Mucosa of rectum (tissue), 2 donors: Measurements from ENCODE around the gene DIAPH1.

Experiments used
- H3K27ac ChIP-seq, 2 donors: one replicate each; pipeline ENCODE4 v1.7.0; 2013; ENCODE audit warnings: inconsistent platforms in 2 of 2, low read depth in 2 of 2, low read length in 2 of 2
- H3K27me3 ChIP-seq, 2 donors: one replicate each; pipeline ENCODE4 v1.7.0; 2013; ENCODE audit warnings: low read length in 2 of 2; ENCODE audit not compliant: control insufficient read depth in 2 of 2, insufficient read depth in 2 of 2
- H3K36me3 ChIP-seq, 2 donors: one replicate each; pipeline ENCODE4 v1.7.0; 2013; ENCODE audit warnings: low read length in 2 of 2; ENCODE audit not compliant: control insufficient read depth in 2 of 2, insufficient read depth in 2 of 2
- H3K4me1 ChIP-seq, 2 donors: one replicate each; pipeline ENCODE4 v1.7.0; 2013; ENCODE audit warnings: low read length in 2 of 2, mild to moderate bottlenecking in 1 of 2; ENCODE audit not compliant: control insufficient read depth in 2 of 2, insufficient read depth in 2 of 2
- H3K4me3 ChIP-seq, 2 donors: one replicate each; pipeline ENCODE4 v1.7.0; 2013; ENCODE audit warnings: low read length in 2 of 2
- H3K9ac ChIP-seq, 2 donors: one replicate each; pipeline ENCODE4 v1.7.0; 2013; ENCODE audit warnings: low read length in 2 of 2, low read depth in 1 of 2, mild to moderate bottlenecking in 1 of 2
- H3K9me3 ChIP-seq, 2 donors: one replicate each; pipeline ENCODE4 v1.7.0; 2013; ENCODE audit warnings: low read length in 2 of 2; ENCODE audit not compliant: control insufficient read depth in 2 of 2
- donor health status: healthy.
- donor health status: Normal muscosa, but diverticular disease.

Gene DIAPH1

GRCh38 chr5:141633871-141634561 is 15.2 kb upstream of the DIAPH1 start:
- H3K9ac ChIP-seq = no peak overlapping the region
- H3K4me1 ChIP-seq = peaks cover 14 to 19% of the 10 kb centered on the region in 2 donors
- H3K36me3 ChIP-seq = peaks cover 17 to 24% of the 10 kb centered on the region in 2 donors
- H3K4me3 ChIP-seq = no peak overlapping the region
- H3K9me3 ChIP-seq = no peaks in the 10 kb centered on the region
- no peaks in the 10 kb centered on the region for H3K27me3 ChIP-seq
- H3K27ac ChIP-seq = no peak overlapping the region

- Histone ChIP-seq H3K4me3 (no peak overlapping the region), H3K4me1 (peaks cover 12 to 15% of the 10 kb centered on the region in 2 donors), H3K27me3 (no peaks in the 10 kb centered on the region), H3K9me3 (no peaks in the 10 kb centered on the region), H3K27ac (no peak overlapping the region), H3K9ac (no peak overlapping the region), H3K36me3 (peaks cover 31 to 38% of the 10 kb centered on the region in 2 donors)
Measured at GRCh38 chr5:141632650-141633049, 13.8 kb upstream of the DIAPH1 start.

DNA sequence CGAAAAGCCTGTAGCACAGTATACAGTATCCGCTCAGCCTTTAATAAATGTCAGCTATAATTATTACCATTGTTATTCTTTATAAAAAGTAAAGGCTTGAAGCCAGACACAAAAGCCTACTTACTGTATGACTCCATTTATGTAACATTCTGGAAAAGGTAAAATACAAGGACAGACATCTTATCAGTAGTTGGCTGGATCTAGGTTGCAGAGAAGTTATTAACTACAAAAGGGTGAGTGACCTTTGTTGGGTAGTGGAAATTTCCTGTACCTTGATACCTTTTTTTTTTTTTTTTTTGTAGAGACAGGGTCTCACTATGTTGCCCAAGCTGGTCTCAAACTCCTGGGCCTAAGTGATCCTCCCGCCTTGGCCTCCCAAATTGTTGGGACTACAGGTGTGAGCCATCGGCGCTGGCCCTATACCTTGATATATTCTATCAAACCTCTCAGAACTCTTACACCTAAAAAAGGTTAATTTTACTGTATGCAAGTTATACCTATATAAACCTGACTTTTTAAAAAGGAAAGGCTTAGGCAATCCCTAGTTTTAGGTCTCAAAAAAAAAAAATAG is 11.9 kb upstream of the DIAPH1 start:
- H3K4me1 ChIP-seq = peaks cover 3 to 4% of the 10 kb centered on the region in 2 donors
- H3K27me3 ChIP-seq = no peaks in the 10 kb centered on the region
- no peak overlapping the region for H3K9ac ChIP-seq
- no peak overlapping the region for H3K27ac ChIP-seq
- H3K9me3 ChIP-seq = no peaks in the 10 kb centered on the region
- peaks cover 38 to 49% of the 10 kb centered on the region in 2 donors for H3K36me3 ChIP-seq
- H3K4me3 ChIP-seq = no peak overlapping the region

- Histone ChIP-seq H3K27ac (no peak overlapping the region), H3K9me3 (no peaks in the 10 kb centered on the region), H3K9ac (no peak overlapping the region), H3K4me3 (no peak overlapping the region), H3K27me3 (no peaks in the 10 kb centered on the region), H3K4me1 (no peaks in the 10 kb centered on the region), H3K36me3 (peaks cover 52 to 66% of the 10 kb centered on the region in 2 donors)
Measured at GRCh38 chr5:141628175-141628788, 9.5 kb upstream of the DIAPH1 start.

DNA sequence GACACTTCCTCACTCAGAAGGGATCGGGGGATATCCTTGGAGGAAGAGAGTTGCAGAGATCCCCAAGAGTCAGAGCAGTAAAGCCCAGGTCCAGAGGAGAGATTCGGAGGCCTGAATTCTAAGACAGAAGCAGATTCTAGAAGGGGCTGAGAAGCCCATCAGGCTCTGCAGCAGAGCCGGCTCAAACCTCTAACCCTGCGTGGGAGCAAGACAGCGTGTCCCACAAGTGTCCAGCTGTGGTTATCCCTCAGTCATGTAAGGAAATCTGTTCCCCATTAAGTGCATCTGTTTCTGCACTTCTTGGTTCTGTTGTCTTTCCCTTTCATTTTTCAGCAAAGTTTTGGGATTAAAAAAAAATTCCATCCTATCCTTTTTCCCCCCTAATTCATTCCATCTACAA is 4.8 kb upstream of the DIAPH1 start:
- Histone ChIP-seq H3K27me3 (no peaks in the 10 kb centered on the region), H3K27ac (peak overlapping the region in 1 of 2 donors; percentile 35), H3K36me3 (peaks cover 43 to 60% of the 10 kb centered on the region in 2 donors), H3K9me3 (no peaks in the 10 kb centered on the region), H3K4me1 (peaks cover 0 to 4% of the 10 kb centered on the region in 2 donors), H3K9ac (no peak overlapping the region), H3K4me3 (no peak overlapping the region)

GRCh38 chr5:141623186-141623585 is 4.4 kb upstream of the DIAPH1 start:
- Histone ChIP-seq H3K4me1 (peaks cover 0 to 4% of the 10 kb centered on the region in 2 donors), H3K27me3 (no peaks in the 10 kb centered on the region), H3K36me3 (peaks cover 39 to 56% of the 10 kb centered on the region in 2 donors), H3K9ac (no peak overlapping the region), H3K4me3 (no peak overlapping the region), H3K9me3 (no peaks in the 10 kb centered on the region), H3K27ac (peak overlapping the region in 1 of 2 donors; percentile 35)

- peak overlapping the region; percentile 90 to 91 for H3K27ac ChIP-seq
- H3K36me3 ChIP-seq = peaks cover 12 to 21% of the 10 kb centered on the region in 2 donors
- peak overlapping the region; percentile 82 to 91 for H3K9ac ChIP-seq
- H3K4me3 ChIP-seq = peak overlapping the region; percentile 81 to 90
- no peaks in the 10 kb centered on the region for H3K27me3 ChIP-seq
- peaks cover 5 to 10% of the 10 kb centered on the region in 2 donors for H3K4me1 ChIP-seq
- no peaks in the 10 kb centered on the region for H3K9me3 ChIP-seq
Measured at GRCh38 chr5:141618030-141618803, 583 bp downstream of the DIAPH1 start.

- Histone ChIP-seq H3K27me3 (no peaks in the 10 kb centered on the region), H3K9ac (peak overlapping the region; percentile 82 to 91), H3K4me3 (peak overlapping the region; percentile 81 to 90), H3K9me3 (no peaks in the 10 kb centered on the region), H3K27ac (peak overlapping the region; percentile 90 to 91), H3K4me1 (peaks cover 5 to 10% of the 10 kb centered on the region in 2 donors), H3K36me3 (peaks cover 9 to 20% of the 10 kb centered on the region in 2 donors)
Measured at GRCh38 chr5:141617682-141618029, 1.1 kb downstream of the DIAPH1 start.

DNA sequence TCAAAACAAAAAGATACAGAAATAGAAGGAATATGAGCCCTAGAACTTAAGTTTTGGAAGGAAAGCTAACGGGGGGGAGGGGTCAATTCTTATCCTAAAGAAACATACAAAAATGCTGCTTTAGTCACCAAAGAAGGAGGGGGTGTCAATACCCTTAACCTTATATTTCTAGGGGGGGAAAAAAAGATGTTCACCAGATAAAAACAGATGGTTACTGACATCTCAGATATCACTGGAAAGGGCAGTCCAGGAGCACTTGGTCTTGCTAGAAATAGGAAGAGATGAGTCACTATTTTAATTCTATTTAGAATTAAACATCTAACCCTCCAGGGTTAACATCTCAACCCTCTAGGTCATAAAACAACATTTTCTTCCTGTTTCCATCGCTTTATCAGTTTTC is 1.7 kb downstream of the DIAPH1 start:
- H3K4me1 ChIP-seq = peaks cover 5 to 10% of the 10 kb centered on the region in 2 donors
- peak overlapping the region; percentile 81 to 90 for H3K4me3 ChIP-seq
- no peak overlapping the region for H3K9ac ChIP-seq
- no peaks in the 10 kb centered on the region for H3K27me3 ChIP-seq
- peak overlapping the region; percentile 9 to 90 for H3K27ac ChIP-seq
- H3K36me3 ChIP-seq = peaks cover 7 to 19% of the 10 kb centered on the region in 2 donors
- H3K9me3 ChIP-seq = no peaks in the 10 kb centered on the region
